GOT3 (cell line): Measurements from ENCODE around the gene SLCO2B1.

Experiments used
- DNase-seq: peaks from one replicate; lab custom pipeline; 2025; ENCODE audit warnings: mixed read lengths; lab: John Stamatoyannopoulos, UW

Gene SLCO2B1

GRCh38 chr11:75223954-75224643, 73.2 kb downstream of the SLCO2B1 start:
- no peak for DNase-seq

GRCh38 chr11:75225794-75226193, 74.9 kb downstream of the SLCO2B1 start:
- DNase-seq: no peak

GRCh38 chr11:75229466-75229865, 78.6 kb downstream of the SLCO2B1 start:
- no peak for DNase-seq

- DNase-seq: no peak
Observed at GRCh38 chr11:75230621-75231020, 79.7 kb downstream of the SLCO2B1 start.

- no peak for DNase-seq
Observed at GRCh38 chr11:75233754-75234172, 82.9 kb downstream of the SLCO2B1 start.

- DNase-seq: no peak
Observed at GRCh38 chr11:75236062-75236461, 85.2 kb downstream of the SLCO2B1 start.

GRCh38 chr11:75237050-75237449, 86.1 kb downstream of the SLCO2B1 start:
- DNase-seq: no peak

GRCh38 chr11:75238595-75239440, 87.9 kb downstream of the SLCO2B1 start:
- no peak for DNase-seq

- DNase-seq: no peak
Observed at GRCh38 chr11:75239531-75240290, 88.8 kb downstream of the SLCO2B1 start.

- DNase-seq: no peak
Observed at GRCh38 chr11:75240311-75241035, 89.6 kb downstream of the SLCO2B1 start, which contains the start of gene TPBGL. TSS of gene TPBGL (plus strand) at chr11:75240774. CDS start at chr11:75241050, 276 bp downstream.

- peak; percentile 95 for DNase-seq
Observed at GRCh38 chr11:75241036-75241905, 90.4 kb downstream of the SLCO2B1 start.

- DNase-seq: no peak
Observed at GRCh38 chr11:75241906-75242644, 91.2 kb downstream of the SLCO2B1 start.

- DNase-seq: no peak
Observed at GRCh38 chr11:75242722-75243600, 92.1 kb downstream of the SLCO2B1 start.

GRCh38 chr11:75244052-75244814, 93.3 kb downstream of the SLCO2B1 start:
- DNase-seq: no peak

- DNase-seq: no peak
Observed at GRCh38 chr11:75245356-75246005, 94.6 kb downstream of the SLCO2B1 start.

- DNase-seq: no peak
Observed at GRCh38 chr11:75246006-75246670, 95.2 kb downstream of the SLCO2B1 start.
